HG03139 (cell line): ENCODE data around the gene ALDH1L1.

Source experiments
- ATAC-seq: cut with Tn5 transposase; IDR thresholded peaks from one replicate; pipeline ENCODE4 v1.9.1; 2021; ENCODE audit not compliant: unreplicated experiment

Gene ALDH1L1

GRCh38 chr3:126155280-126155640 is 25.1 kb downstream of the ALDH1L1 start:
- no peak for ATAC-seq

- no peak for ATAC-seq
Measured at GRCh38 chr3:126154391-126155279, 25.8 kb downstream of the ALDH1L1 start.

- ATAC-seq, result no peak
Measured at GRCh38 chr3:126153695-126154360, 26.6 kb downstream of the ALDH1L1 start.

GRCh38 chr3:126152901-126153694 is 27.3 kb downstream of the ALDH1L1 start:
- ATAC-seq, result no peak

- ATAC-seq, result no peak
Measured at GRCh38 chr3:126152458-126152857, 27.9 kb downstream of the ALDH1L1 start.

- no peak for ATAC-seq
Measured at GRCh38 chr3:126151562-126152302, 28.7 kb downstream of the ALDH1L1 start.

GRCh38 chr3:126149960-126150515 is 30.3 kb downstream of the ALDH1L1 start:
- no peak for ATAC-seq

- ATAC-seq, result no peak
Measured at GRCh38 chr3:126149256-126149902, 31.0 kb downstream of the ALDH1L1 start.

- ATAC-seq, result no peak
Measured at GRCh38 chr3:126147932-126148683, 32.3 kb downstream of the ALDH1L1 start.

GRCh38 chr3:126147147-126147931 is 33.0 kb downstream of the ALDH1L1 start:
- ATAC-seq, result no peak

GRCh38 chr3:126146525-126147146 is 33.8 kb downstream of the ALDH1L1 start:
- ATAC-seq, result no peak

- no peak for ATAC-seq
Measured at GRCh38 chr3:126146034-126146433, 34.4 kb downstream of the ALDH1L1 start.

- ATAC-seq, result no peak
Measured at GRCh38 chr3:126142652-126143051, 37.7 kb downstream of the ALDH1L1 start.

- no peak for ATAC-seq
Measured at GRCh38 chr3:126137490-126138130, 42.8 kb downstream of the ALDH1L1 start.

GRCh38 chr3:126136428-126137220 is 43.8 kb downstream of the ALDH1L1 start:
- no peak for ATAC-seq

- ATAC-seq, result no peak
Measured at GRCh38 chr3:126135406-126136076, 44.8 kb downstream of the ALDH1L1 start.
